Measurements from ENCODE around the gene ENTPD2.

DNA sequence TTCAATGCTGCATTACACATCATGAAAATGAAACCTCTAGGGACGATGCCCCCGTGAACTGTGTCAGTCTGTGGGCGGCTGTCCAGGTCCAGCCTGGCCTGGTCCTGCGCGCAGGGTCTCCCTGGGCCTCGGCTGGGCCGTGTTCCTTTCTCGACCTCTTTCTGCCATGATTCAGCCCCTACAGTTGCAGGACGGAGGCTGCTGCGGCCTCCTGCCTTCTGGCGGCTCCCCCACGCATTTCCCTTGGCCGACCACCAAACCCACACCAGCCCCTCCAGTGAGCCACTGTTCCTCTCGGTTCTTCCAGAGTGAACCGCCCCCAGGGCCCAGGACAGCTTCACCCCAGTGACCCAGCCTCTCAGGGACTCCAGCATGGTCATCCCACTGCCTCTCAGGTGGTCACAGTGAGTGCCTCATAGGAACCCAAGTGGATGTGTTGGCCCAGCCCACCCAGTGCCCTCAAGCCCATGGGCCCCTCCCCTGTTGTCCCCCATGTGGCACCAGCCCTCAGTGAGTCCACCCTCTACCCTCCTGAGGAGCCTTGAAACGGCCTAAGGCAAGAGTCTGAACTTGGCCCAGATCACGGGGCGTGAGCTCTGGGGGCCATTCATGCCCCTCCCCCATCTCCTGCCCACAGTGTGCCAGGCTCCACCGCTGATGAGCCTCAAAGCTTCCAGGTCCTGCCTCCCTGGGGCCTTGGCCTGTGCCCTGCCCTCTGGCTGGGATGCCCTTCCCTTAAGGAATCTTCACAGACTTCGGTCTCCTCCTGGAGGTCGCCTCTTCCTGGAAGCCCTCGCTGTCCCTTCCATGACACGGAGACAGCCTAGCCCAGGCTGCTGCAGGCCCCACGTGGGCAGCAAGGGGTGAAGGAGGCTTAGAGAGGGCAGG, 47.5 kb downstream of the ENTPD2 start:
- TF ChIP-seq, protein P1, sequence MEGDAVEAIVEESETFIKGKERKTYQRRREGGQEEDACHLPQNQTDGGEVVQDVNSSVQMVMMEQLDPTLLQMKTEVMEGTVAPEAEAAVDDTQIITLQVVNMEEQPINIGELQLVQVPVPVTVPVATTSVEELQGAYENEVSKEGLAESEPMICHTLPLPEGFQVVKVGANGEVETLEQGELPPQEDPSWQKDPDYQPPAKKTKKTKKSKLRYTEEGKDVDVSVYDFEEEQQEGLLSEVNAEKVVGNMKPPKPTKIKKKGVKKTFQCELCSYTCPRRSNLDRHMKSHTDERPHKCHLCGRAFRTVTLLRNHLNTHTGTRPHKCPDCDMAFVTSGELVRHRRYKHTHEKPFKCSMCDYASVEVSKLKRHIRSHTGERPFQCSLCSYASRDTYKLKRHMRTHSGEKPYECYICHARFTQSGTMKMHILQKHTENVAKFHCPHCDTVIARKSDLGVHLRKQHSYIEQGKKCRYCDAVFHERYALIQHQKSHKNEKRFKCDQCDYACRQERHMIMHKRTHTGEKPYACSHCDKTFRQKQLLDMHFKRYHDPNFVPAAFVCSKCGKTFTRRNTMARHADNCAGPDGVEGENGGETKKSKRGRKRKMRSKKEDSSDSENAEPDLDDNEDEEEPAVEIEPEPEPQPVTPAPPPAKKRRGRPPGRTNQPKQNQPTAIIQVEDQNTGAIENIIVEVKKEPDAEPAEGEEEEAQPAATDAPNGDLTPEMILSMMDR (conservative IDR thresholded peaks at IDR 0.05; ENCODE audit: low read depth in 2 of 2), result no peak
- no peak for TF ChIP-seq EZH2 (IDR thresholded peaks at IDR 0.05; ENCODE audit: low read depth, unreplicated experiment)
- TF ChIP-seq POLR2AphosphoS5 (IDR thresholded peaks at IDR 0.05; ENCODE audit: low read depth), result no peak
- no peak for TF ChIP-seq EZH2phosphoT487 (IDR thresholded peaks at IDR 0.05; ENCODE audit: unreplicated experiment)
- TF ChIP-seq REST (IDR thresholded peaks at IDR 0.05; ENCODE audit: unreplicated experiment), result no peak
- TF ChIP-seq, protein P2, sequence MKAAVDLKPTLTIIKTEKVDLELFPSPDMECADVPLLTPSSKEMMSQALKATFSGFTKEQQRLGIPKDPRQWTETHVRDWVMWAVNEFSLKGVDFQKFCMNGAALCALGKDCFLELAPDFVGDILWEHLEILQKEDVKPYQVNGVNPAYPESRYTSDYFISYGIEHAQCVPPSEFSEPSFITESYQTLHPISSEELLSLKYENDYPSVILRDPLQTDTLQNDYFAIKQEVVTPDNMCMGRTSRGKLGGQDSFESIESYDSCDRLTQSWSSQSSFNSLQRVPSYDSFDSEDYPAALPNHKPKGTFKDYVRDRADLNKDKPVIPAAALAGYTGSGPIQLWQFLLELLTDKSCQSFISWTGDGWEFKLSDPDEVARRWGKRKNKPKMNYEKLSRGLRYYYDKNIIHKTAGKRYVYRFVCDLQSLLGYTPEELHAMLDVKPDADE (IDR thresholded peaks at IDR 0.05), result no peak
